ENCODE results near the gene GLYR1. TPM values are rescaled to one million over a fixed set of nuclear protein-coding genes. Genes with fewer than 3 reads are reported as not detected.

Gene GLYR1
- polyA plus RNA-seq, 2 of the 4 experiments (the other 2 are of a cell fraction): 37.1 to 55.1 TPM

DNA sequence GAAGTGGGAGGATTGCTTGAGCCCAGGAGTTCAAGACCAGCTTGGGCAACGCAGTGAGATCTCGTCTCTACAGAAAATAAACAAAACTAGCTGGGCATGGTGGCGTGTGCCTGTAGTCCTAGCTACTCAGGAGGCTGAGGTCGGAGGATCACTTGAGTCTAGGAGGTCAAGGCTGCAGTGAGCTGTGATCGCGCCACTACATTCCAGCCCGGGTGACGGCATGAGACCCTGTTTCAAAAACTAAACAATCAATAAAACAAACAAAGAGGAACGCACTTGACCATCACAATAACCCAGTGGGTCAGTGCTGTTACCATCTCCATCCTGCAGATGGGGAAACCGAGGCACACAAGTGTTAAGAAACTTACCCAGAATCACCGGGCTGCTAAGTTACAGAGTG is 93.9 kb downstream of the GLYR1 start:
- 90% methylated on average over 11 of the region's 11 CpGs for WGBS (ENCODE audit: missing lambda C conversion rate)
- no peak for TF ChIP-seq MYC (IDR thresholded peaks at IDR 0.05; ENCODE audit: borderline replicate concordance, low read length)
- no peak for TF ChIP-seq HOXA7 (CRISPR knock-in tag; IDR thresholded peaks at IDR 0.05)
- no peak for TF ChIP-seq MAZ (IDR thresholded peaks at IDR 0.05; ENCODE audit: borderline replicate concordance, low read depth, low read length)
- TF ChIP-seq, protein P1, sequence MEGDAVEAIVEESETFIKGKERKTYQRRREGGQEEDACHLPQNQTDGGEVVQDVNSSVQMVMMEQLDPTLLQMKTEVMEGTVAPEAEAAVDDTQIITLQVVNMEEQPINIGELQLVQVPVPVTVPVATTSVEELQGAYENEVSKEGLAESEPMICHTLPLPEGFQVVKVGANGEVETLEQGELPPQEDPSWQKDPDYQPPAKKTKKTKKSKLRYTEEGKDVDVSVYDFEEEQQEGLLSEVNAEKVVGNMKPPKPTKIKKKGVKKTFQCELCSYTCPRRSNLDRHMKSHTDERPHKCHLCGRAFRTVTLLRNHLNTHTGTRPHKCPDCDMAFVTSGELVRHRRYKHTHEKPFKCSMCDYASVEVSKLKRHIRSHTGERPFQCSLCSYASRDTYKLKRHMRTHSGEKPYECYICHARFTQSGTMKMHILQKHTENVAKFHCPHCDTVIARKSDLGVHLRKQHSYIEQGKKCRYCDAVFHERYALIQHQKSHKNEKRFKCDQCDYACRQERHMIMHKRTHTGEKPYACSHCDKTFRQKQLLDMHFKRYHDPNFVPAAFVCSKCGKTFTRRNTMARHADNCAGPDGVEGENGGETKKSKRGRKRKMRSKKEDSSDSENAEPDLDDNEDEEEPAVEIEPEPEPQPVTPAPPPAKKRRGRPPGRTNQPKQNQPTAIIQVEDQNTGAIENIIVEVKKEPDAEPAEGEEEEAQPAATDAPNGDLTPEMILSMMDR (IDR thresholded peaks at IDR 0.05): no peak
- TF ChIP-seq CBX8 (IDR thresholded peaks at IDR 0.05): no peak
- no peak for TF ChIP-seq ESRRA (IDR thresholded peaks at IDR 0.05; ENCODE audit: borderline replicate concordance, low read length)
- no peak for TF ChIP-seq FOXS1 (CRISPR knock-in tag; IDR thresholded peaks at IDR 0.05)
- no peak for TF ChIP-seq CHD4 (IDR thresholded peaks at IDR 0.05; ENCODE audit: borderline replicate concordance)
- no peak for TF ChIP-seq NFE2L2 (conservative IDR thresholded peaks at IDR 0.05; ENCODE audit: low read length)
- TF ChIP-seq, protein P2, sequence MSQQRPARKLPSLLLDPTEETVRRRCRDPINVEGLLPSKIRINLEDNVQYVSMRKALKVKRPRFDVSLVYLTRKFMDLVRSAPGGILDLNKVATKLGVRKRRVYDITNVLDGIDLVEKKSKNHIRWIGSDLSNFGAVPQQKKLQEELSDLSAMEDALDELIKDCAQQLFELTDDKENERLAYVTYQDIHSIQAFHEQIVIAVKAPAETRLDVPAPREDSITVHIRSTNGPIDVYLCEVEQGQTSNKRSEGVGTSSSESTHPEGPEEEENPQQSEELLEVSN (IDR thresholded peaks at IDR 0.05; ENCODE audit: borderline replicate concordance, low read depth): no peak
- TF ChIP-seq, protein P3, sequence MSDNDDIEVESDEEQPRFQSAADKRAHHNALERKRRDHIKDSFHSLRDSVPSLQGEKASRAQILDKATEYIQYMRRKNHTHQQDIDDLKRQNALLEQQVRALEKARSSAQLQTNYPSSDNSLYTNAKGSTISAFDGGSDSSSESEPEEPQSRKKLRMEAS (IDR thresholded peaks at IDR 0.05): no peak
- no peak overlapping the region for H3K4me2 ChIP-seq
- H3K27ac ChIP-seq: no peak overlapping the region
- ChIA-PET POLR2A (no interaction called here), CTCF (no interaction called here)
- no peaks in the 10 kb centered on the region for H3K4me1 ChIP-seq
- no peak for FAIRE-seq
- DNase-seq (ENCODE audit: low read depth in 1 of 2, low spot score in 1 of 2): no peak
- no peak overlapping the region for H3K4me3 ChIP-seq
- no peak for ATAC-seq
- H3K9me3 ChIP-seq: peaks cover 2% of the 10 kb centered on the region; the same call in 1 of the 3 replicates

Small RNA genes within 50 kb of the gene (small RNA-seq; reads per million reads assigned to genes)
- 0 reads per million in 6 experiments for gene RF00017

Other genes with a start within 250 kb of the GLYR1 start
- gene UBALD1, start 232.4 kb downstream of the GLYR1 start, polyA plus RNA-seq (2011; rRNA removed): 10.0 and 10.2 TPM in 2 replicates
- gene UBALD1, start 232.4 kb downstream of the GLYR1 start, polyA plus RNA-seq (2017; fragmentation: RNase III; extraction: RNeasy Plus Mini Kit Qiagen cat#74134 plus additional on column Dnase treatment): 33.2 to 36.6 TPM (median 34.1 TPM) in 3 replicates
- 4.3 and 8.2 TPM in 2 replicates for gene MGRN1, start 222.5 kb downstream of the GLYR1 start, polyA plus RNA-seq (2011; rRNA removed)
- 28.2 to 30.6 TPM (median 29.9 TPM) in 3 replicates for gene MGRN1, start 222.5 kb downstream of the GLYR1 start, polyA plus RNA-seq (2017; fragmentation: RNase III; extraction: RNeasy Plus Mini Kit Qiagen cat#74134 plus additional on column Dnase treatment)
- 15.5 and 16.8 TPM in 2 replicates for gene NUDT16L1, start 153.7 kb downstream of the GLYR1 start, polyA plus RNA-seq (2011; rRNA removed)
- gene NUDT16L1, start 153.7 kb downstream of the GLYR1 start, polyA plus RNA-seq (2017; fragmentation: RNase III; extraction: RNeasy Plus Mini Kit Qiagen cat#74134 plus additional on column Dnase treatment): 21.8 to 24.4 TPM (median 22.9 TPM) in 3 replicates
- gene ANKS3, start 113.0 kb downstream of the GLYR1 start, polyA plus RNA-seq (2011; rRNA removed): 19.8 and 22.7 TPM in 2 replicates
- 22.4 to 30.6 TPM (median 27.1 TPM) in 3 replicates for gene ANKS3, start 113.0 kb downstream of the GLYR1 start, polyA plus RNA-seq (2017; fragmentation: RNase III; extraction: RNeasy Plus Mini Kit Qiagen cat#74134 plus additional on column Dnase treatment)
- gene DNAAF8, start 112.8 kb downstream of the GLYR1 start, polyA plus RNA-seq (2011; rRNA removed): 1.6 and 1.7 TPM in 2 replicates
- 0.73 to 1.6 TPM (median 0.89 TPM) in 3 replicates for gene DNAAF8, start 112.8 kb downstream of the GLYR1 start, polyA plus RNA-seq (2017; fragmentation: RNase III; extraction: RNeasy Plus Mini Kit Qiagen cat#74134 plus additional on column Dnase treatment)
- gene ZNF500, start 80.1 kb downstream of the GLYR1 start, polyA plus RNA-seq (2011; rRNA removed): 4.6 and 4.7 TPM in 2 replicates
- 5.2 to 6.7 TPM (median 6.4 TPM) in 3 replicates for gene ZNF500, start 80.1 kb downstream of the GLYR1 start, polyA plus RNA-seq (2017; fragmentation: RNase III; extraction: RNeasy Plus Mini Kit Qiagen cat#74134 plus additional on column Dnase treatment)
- gene SEPTIN12, start 58.9 kb downstream of the GLYR1 start, polyA plus RNA-seq (2011; rRNA removed): not detected in 2 replicates
- gene SEPTIN12, start 58.9 kb downstream of the GLYR1 start, polyA plus RNA-seq (2017; fragmentation: RNase III; extraction: RNeasy Plus Mini Kit Qiagen cat#74134 plus additional on column Dnase treatment): 0.14 TPM in 1 of 3 replicates, not detected in the others
- not detected in 2 replicates for gene SMIM22, start 51.9 kb downstream of the GLYR1 start, polyA plus RNA-seq (2011; rRNA removed)
- gene SMIM22, start 51.9 kb downstream of the GLYR1 start, polyA plus RNA-seq (2017; fragmentation: RNase III; extraction: RNeasy Plus Mini Kit Qiagen cat#74134 plus additional on column Dnase treatment): not detected in 3 replicates
- gene ROGDI, start 44.7 kb downstream of the GLYR1 start, polyA plus RNA-seq (2011; rRNA removed): 7.2 and 7.9 TPM in 2 replicates
- gene ROGDI, start 44.7 kb downstream of the GLYR1 start, polyA plus RNA-seq (2017; fragmentation: RNase III; extraction: RNeasy Plus Mini Kit Qiagen cat#74134 plus additional on column Dnase treatment): 12.4 to 18.9 TPM (median 15.1 TPM) in 3 replicates
- 14.2 and 15.9 TPM in 2 replicates for gene UBN1, start 193 bp upstream of the GLYR1 start, polyA plus RNA-seq (2011; rRNA removed)
- 18.0 to 20.0 TPM (median 18.3 TPM) in 3 replicates for gene UBN1, start 193 bp upstream of the GLYR1 start, polyA plus RNA-seq (2017; fragmentation: RNase III; extraction: RNeasy Plus Mini Kit Qiagen cat#74134 plus additional on column Dnase treatment)
- gene PPL, start 89.9 kb upstream of the GLYR1 start, polyA plus RNA-seq (2011; rRNA removed): 2.6 and 2.7 TPM in 2 replicates
- gene PPL, start 89.9 kb upstream of the GLYR1 start, polyA plus RNA-seq (2017; fragmentation: RNase III; extraction: RNeasy Plus Mini Kit Qiagen cat#74134 plus additional on column Dnase treatment): 1.8 to 2.9 TPM (median 2.0 TPM) in 3 replicates
- gene SEC14L5, start 111.0 kb upstream of the GLYR1 start, polyA plus RNA-seq (2011; rRNA removed): 0.05 and 0.07 TPM in 2 replicates
- gene SEC14L5, start 111.0 kb upstream of the GLYR1 start, polyA plus RNA-seq (2017; fragmentation: RNase III; extraction: RNeasy Plus Mini Kit Qiagen cat#74134 plus additional on column Dnase treatment): 0.03 TPM in 3 replicates
- 6.5 and 6.7 TPM in 2 replicates for gene NAGPA, start 186.6 kb upstream of the GLYR1 start, polyA plus RNA-seq (2011; rRNA removed)
- gene NAGPA, start 186.6 kb upstream of the GLYR1 start, polyA plus RNA-seq (2017; fragmentation: RNase III; extraction: RNeasy Plus Mini Kit Qiagen cat#74134 plus additional on column Dnase treatment): 12.6 to 17.3 TPM (median 16.5 TPM) in 3 replicates
- gene C16orf89, start 218.7 kb upstream of the GLYR1 start, polyA plus RNA-seq (2011; rRNA removed): not detected in 2 replicates
- not detected in 3 replicates for gene C16orf89, start 218.7 kb upstream of the GLYR1 start, polyA plus RNA-seq (2017; fragmentation: RNase III; extraction: RNeasy Plus Mini Kit Qiagen cat#74134 plus additional on column Dnase treatment)
- 30.9 and 35.5 TPM in 2 replicates for gene ALG1, start 224.6 kb upstream of the GLYR1 start, polyA plus RNA-seq (2011; rRNA removed)
- gene ALG1, start 224.6 kb upstream of the GLYR1 start, polyA plus RNA-seq (2017; fragmentation: RNase III; extraction: RNeasy Plus Mini Kit Qiagen cat#74134 plus additional on column Dnase treatment): 29.6 to 33.4 TPM (median 31.7 TPM) in 3 replicates

Data from A549 (cell line).